H9 (cell line): ENCODE results near the gene BCAR1. TPM values are rescaled to one million over a fixed set of nuclear protein-coding genes. Genes with fewer than 3 reads are reported as not detected.
A peak's percentile ranks its signal among the peaks of the same experiment; 100 is the strongest.

Experiments
- DNase-seq: peaks from one replicate; pipeline ENCODE4 v3.0.0-alpha.2; 2017
- H2AFZ ChIP-seq: one replicate; pipeline ENCODE4 v1.6.1; 2013; ENCODE audit warnings: mild to moderate bottlenecking, low read length, control low read depth, moderate library complexity
- H2AK5ac ChIP-seq: 2 replicates; pipeline ENCODE4 v1.6.1; 2013; ENCODE audit warnings: low read length, control low read depth, mixed read lengths; ENCODE audit not compliant: insufficient read length
- H2BK120ac ChIP-seq: one replicate; pipeline ENCODE4 v1.6.1; 2013; ENCODE audit warnings: low read depth, mild to moderate bottlenecking, low read length, control low read depth, inconsistent platforms; ENCODE audit not compliant: poor library complexity, severe bottlenecking
- H2BK12ac ChIP-seq: 2 replicates; pipeline ENCODE4 v1.6.1; 2013; ENCODE audit warnings: low read length, control low read depth, mixed read lengths, low read depth; ENCODE audit not compliant: insufficient read length
- H2BK15ac ChIP-seq: 2 replicates; pipeline ENCODE4 v1.6.1; 2013; ENCODE audit warnings: low read depth, low read length, control low read depth
- H2BK20ac ChIP-seq: one replicate; pipeline ENCODE4 v1.6.1; 2013; ENCODE audit warnings: low read depth, mild to moderate bottlenecking, low read length, control low read depth, inconsistent platforms; ENCODE audit not compliant: poor library complexity, severe bottlenecking
- H2BK5ac ChIP-seq: 2 replicates; pipeline ENCODE4 v1.6.1; 2013; ENCODE audit warnings: low read length, control low read depth, mixed read lengths; ENCODE audit not compliant: insufficient read length
- H3K14ac ChIP-seq: 2 replicates; pipeline ENCODE4 v1.6.1; 2013; ENCODE audit warnings: low read length, control low read depth; ENCODE audit not compliant: insufficient read depth
- H3K18ac ChIP-seq: 2 replicates; pipeline ENCODE4 v1.6.1; 2013; ENCODE audit warnings: low read depth, mild to moderate bottlenecking, mixed read lengths, low read length, control low read depth; ENCODE audit not compliant: insufficient read length
- H3K23ac ChIP-seq: 2 replicates; pipeline ENCODE4 v1.6.1; 2013; ENCODE audit warnings: low read length, control low read depth, mixed read lengths, low read depth; ENCODE audit not compliant: insufficient read length
- H3K23me2 ChIP-seq: 2 replicates; pipeline ENCODE4 v1.6.1; 2013; ENCODE audit warnings: low read depth, mild to moderate bottlenecking, mixed read lengths, low read length, control low read depth; ENCODE audit not compliant: insufficient read length, poor library complexity, severe bottlenecking
- H3K27ac ChIP-seq: 2 replicates; pipeline ENCODE4 v1.5.1; 2013; ENCODE audit warnings: low read length, control low read depth, mixed read lengths, low read depth; ENCODE audit not compliant: insufficient read length
- H3K27me3 ChIP-seq: 2 replicates; pipeline ENCODE4 v1.6.1; 2013; ENCODE audit warnings: low read length, control low read depth, inconsistent platforms; ENCODE audit not compliant: insufficient read depth
- H3K4ac ChIP-seq: 2 replicates; pipeline ENCODE4 v1.6.1; 2013; ENCODE audit warnings: low read depth, mild to moderate bottlenecking, control low read depth, inconsistent platforms, low read length, moderate library complexity
- H3K4me1 ChIP-seq: 2 replicates; pipeline ENCODE4 v1.6.1; 2013; ENCODE audit warnings: low read length, control low read depth, inconsistent platforms; ENCODE audit not compliant: insufficient read depth
- H3K4me2 ChIP-seq: 2 replicates; pipeline ENCODE4 v1.6.1; 2013; ENCODE audit warnings: low read length, control low read depth, mixed read lengths; ENCODE audit not compliant: insufficient read length, insufficient read depth
- H3K56ac ChIP-seq: 2 replicates; pipeline ENCODE4 v1.6.1; 2013; ENCODE audit warnings: low read depth, mild to moderate bottlenecking, mixed read lengths, low read length, control low read depth; ENCODE audit not compliant: insufficient read length
- H3K79me1 ChIP-seq: 2 replicates; pipeline ENCODE4 v1.6.1; 2013; ENCODE audit warnings: low read depth, mild to moderate bottlenecking, moderate library complexity, low read length, control low read depth, inconsistent platforms; ENCODE audit not compliant: insufficient read depth, poor library complexity, severe bottlenecking
- H3K79me2 ChIP-seq: 2 replicates; pipeline ENCODE4 v1.6.1; 2013; ENCODE audit warnings: low read length, control low read depth, inconsistent platforms; ENCODE audit not compliant: insufficient read depth
- H3K9ac ChIP-seq: 2 replicates; pipeline ENCODE4 v1.6.1; 2013; ENCODE audit warnings: low read length, control low read depth, mixed read lengths; ENCODE audit not compliant: insufficient read length; ENCODE audit errors: extremely low read depth
- H3K9me3 ChIP-seq: one replicate; pipeline ENCODE4 v1.6.1; 2013; ENCODE audit warnings: low read depth, low read length, inconsistent platforms; ENCODE audit not compliant: control insufficient read depth
- H3T11ph ChIP-seq: one replicate; pipeline ENCODE4 v1.6.1; 2013; ENCODE audit warnings: mild to moderate bottlenecking, low read length, control low read depth, inconsistent platforms
- H4K20me1 ChIP-seq: one replicate; pipeline ENCODE4 v1.6.1; 2013; ENCODE audit not compliant: control insufficient read depth, insufficient read length, insufficient read depth
- H4K5ac ChIP-seq: 2 replicates; pipeline ENCODE4 v1.6.1; 2013; ENCODE audit warnings: low read depth, mild to moderate bottlenecking, mixed read lengths, low read length, control low read depth; ENCODE audit not compliant: insufficient read length
- H4K8ac ChIP-seq: replicated peaks from 2 replicates; pipeline ENCODE4 v1.6.1; 2013; ENCODE audit warnings: low read length, control low read depth, mixed read lengths, low read depth; ENCODE audit not compliant: insufficient read length
- H4K91ac ChIP-seq: 2 replicates; pipeline ENCODE4 v1.6.1; 2013; ENCODE audit warnings: low read depth, mild to moderate bottlenecking, moderate library complexity, mixed read lengths, low read length, control low read depth; ENCODE audit not compliant: insufficient read length
- H3K27ac Mint-ChIP-seq, 3 experiments: 2 replicates in 2 of 3; 3 replicates in 1 of 3; pipeline ENCODE4 v1.8.0; 2020 to 2021; ENCODE audit warnings: mixed read lengths in 3 of 3, mild to moderate bottlenecking in 1 of 3, moderate library complexity in 1 of 3
- H3K27me3 Mint-ChIP-seq: 2 replicates; pipeline ENCODE4 v1.8.0; 2021; ENCODE audit warnings: low read depth, mild to moderate bottlenecking, moderate library complexity, mixed read lengths
- H3K36me3 Mint-ChIP-seq, 3 experiments: 2 replicates in 2 of 3; 3 replicates in 1 of 3; pipeline ENCODE4 v1.8.0; 2020 to 2021; ENCODE audit warnings: low read depth in 3 of 3, mixed read lengths in 3 of 3; ENCODE audit not compliant: insufficient read depth in 1 of 3
- H3K4me1 Mint-ChIP-seq, 2 experiments: 2 replicates each; pipeline ENCODE4 v1.8.0; 2020; ENCODE audit warnings: mixed read lengths in 2 of 2
- H3K4me3 Mint-ChIP-seq, 2 experiments: 2 replicates in 1 of 2; 3 replicates in 1 of 2; pipeline ENCODE4 v1.8.0; 2020 to 2021; ENCODE audit warnings: mild to moderate bottlenecking in 2 of 2, mixed read lengths in 2 of 2, moderate library complexity in 1 of 2
- H3K9me3 Mint-ChIP-seq, 2 experiments: 2 replicates in 1 of 2; 3 replicates in 1 of 2; pipeline ENCODE4 v1.8.0; 2020; ENCODE audit warnings: mild to moderate bottlenecking in 2 of 2, mixed read lengths in 2 of 2, moderate library complexity in 1 of 2
- WGBS: extraction: QIAGEN DNeasy Blood & Tissue Kit; methylation state at CpG from one replicate; pipeline ENCODE4 v1.1.7; 2013; ENCODE audit warnings: missing lambda C conversion rate, low lambda C conversion rate, mixed read lengths; ENCODE audit not compliant: insufficient read length; ENCODE audit errors: extremely low coverage; 5-methylcytosine and 5-hydroxymethylcytosine counted together
- total RNA-seq: library from RNA; stranded (reverse); gene quantifications from 2 replicates; pipeline ENCODE4 v1.2.1, GENCODE V29; 2021
- TF ChIP-seq, protein P1 (sequence below): fragments of 200-600 bp; sonication (generic); conservative IDR thresholded peaks from 3 replicates; pipeline ENCODE4 v1.8.0; 2021; ENCODE audit warnings: antibody characterized with exemption, mild to moderate bottlenecking

Gene BCAR1
- total RNA-seq, 1 experiment from 2014 or later: 97.1 TPM

DNA sequence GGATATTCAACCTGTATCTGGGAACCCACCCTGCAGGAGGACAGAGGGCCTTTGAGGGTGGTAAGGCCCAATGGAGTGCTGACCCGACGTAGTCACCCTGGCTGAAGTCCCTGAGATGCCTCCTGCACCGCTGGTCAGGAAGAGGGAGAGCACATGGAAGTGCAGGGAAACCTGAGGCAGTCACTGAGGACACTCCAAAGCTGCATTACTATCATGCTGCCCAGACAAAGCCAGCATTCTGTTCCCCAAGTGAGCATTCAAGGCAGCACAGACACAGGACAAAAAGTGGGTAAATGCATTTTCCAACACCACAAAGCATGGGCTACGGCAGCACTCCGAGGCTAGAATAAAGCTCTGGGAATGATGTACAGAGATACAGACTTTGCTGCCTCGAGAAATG, 46.8 kb upstream of the BCAR1 start:
- no peak overlapping the region for H4K91ac ChIP-seq
- no peak overlapping the region for H3K56ac ChIP-seq
- no peak overlapping the region for H3K4me2 ChIP-seq
- no peak overlapping the region for H4K5ac ChIP-seq
- no peaks in the 10 kb centered on the region for H3K23me2 ChIP-seq
- H3K79me2 ChIP-seq: no peaks in the 10 kb centered on the region
- DNase-seq: no peak
- H3K27me3 ChIP-seq: no peaks in the 10 kb centered on the region
- Mint-ChIP-seq H3K36me3 (peaks cover 18 to 64% (median 52%) of the 10 kb centered on the region in 3 experiments; a peak in 6 of 7 replicates), H3K9me3 (no peaks in the 10 kb centered on the region), H3K4me1 (no peaks in the 10 kb centered on the region), H3K4me3 (no peak overlapping the region), H3K27ac (0 out of 7 replicates have a peak overlapping the region, but pooled peaks of 1 of the 3 experiments have one; percentile 18), H3K27me3 (no peaks in the 10 kb centered on the region; the same call in 1 of the 2 replicates)
- H3K9me3 ChIP-seq: no peaks in the 10 kb centered on the region
- H3K14ac ChIP-seq: no peak overlapping the region
- no peak overlapping the region for H4K8ac ChIP-seq
- H2BK120ac ChIP-seq: no peak overlapping the region
- H3K4ac ChIP-seq: no peak overlapping the region
- H2BK15ac ChIP-seq: no peak overlapping the region
- H3K23ac ChIP-seq: no peak overlapping the region
- WGBS: no CpG with 5 or more reads among the region's 6 CpGs
- TF ChIP-seq, protein P1, sequence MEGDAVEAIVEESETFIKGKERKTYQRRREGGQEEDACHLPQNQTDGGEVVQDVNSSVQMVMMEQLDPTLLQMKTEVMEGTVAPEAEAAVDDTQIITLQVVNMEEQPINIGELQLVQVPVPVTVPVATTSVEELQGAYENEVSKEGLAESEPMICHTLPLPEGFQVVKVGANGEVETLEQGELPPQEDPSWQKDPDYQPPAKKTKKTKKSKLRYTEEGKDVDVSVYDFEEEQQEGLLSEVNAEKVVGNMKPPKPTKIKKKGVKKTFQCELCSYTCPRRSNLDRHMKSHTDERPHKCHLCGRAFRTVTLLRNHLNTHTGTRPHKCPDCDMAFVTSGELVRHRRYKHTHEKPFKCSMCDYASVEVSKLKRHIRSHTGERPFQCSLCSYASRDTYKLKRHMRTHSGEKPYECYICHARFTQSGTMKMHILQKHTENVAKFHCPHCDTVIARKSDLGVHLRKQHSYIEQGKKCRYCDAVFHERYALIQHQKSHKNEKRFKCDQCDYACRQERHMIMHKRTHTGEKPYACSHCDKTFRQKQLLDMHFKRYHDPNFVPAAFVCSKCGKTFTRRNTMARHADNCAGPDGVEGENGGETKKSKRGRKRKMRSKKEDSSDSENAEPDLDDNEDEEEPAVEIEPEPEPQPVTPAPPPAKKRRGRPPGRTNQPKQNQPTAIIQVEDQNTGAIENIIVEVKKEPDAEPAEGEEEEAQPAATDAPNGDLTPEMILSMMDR: no peak
- H2AK5ac ChIP-seq: no peak overlapping the region
- H3K18ac ChIP-seq: no peak overlapping the region
- H4K20me1 ChIP-seq: no peaks in the 10 kb centered on the region
- H2BK12ac ChIP-seq: no peak overlapping the region
- H3K79me1 ChIP-seq: no peaks in the 10 kb centered on the region
- H2BK20ac ChIP-seq: no peak overlapping the region
- no peak overlapping the region for H3K27ac ChIP-seq
- no peak overlapping the region for H3T11ph ChIP-seq
- H3K9ac ChIP-seq: no peak overlapping the region
- H2BK5ac ChIP-seq: no peak overlapping the region
- no peaks in the 10 kb centered on the region for H3K4me1 ChIP-seq
- no peak overlapping the region for H2AFZ ChIP-seq
